ENCODE data around the gene RALB. TPM values are rescaled to one million over a fixed set of nuclear protein-coding genes. Genes with fewer than 3 reads are reported as not detected.

Gene RALB
- total and polyA plus RNA-seq, 2 of the 8 experiments (the other 6 are each of a cell fraction or from before 2014, with no cell fraction given): 12.0 to 16.6 TPM

DNA sequence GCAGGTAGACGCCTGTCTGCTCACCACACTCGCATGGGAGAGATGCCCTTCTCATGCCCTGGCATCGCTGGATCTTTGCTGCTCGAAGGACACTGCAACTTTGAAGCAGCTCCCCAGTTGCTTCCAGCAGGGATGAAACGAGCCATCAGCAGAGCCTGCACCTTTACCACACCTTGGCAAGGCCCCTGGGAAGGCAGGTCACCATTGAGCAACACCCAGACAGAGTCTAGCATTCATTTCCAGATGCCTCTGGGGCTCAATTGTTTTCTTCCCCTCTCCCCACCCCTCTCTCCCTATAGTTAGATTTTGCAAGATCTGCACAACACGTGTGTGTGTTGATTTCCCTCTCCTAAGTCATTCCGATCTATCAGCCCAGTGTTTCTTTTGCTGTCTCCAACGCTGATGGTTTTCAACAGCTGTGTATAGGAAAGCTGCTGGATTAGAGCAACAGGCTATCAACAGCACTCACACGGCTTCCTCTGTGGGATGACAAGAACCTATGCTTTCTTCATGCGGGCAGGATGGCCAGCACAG is 67.7 kb downstream of the RALB start:
- Histone ChIP-seq H3K18ac (ENCODE audit: extremely low read depth, low read length) (no peak overlapping the region), H3K27ac (ENCODE audit: low read depth, low read length) (no peak overlapping the region), H2BK120ac (replicated peaks; ENCODE audit: low read depth, low read length) (no peak overlapping the region), H2AFZ (ENCODE audit: low read length) (no peak overlapping the region), H4K8ac (ENCODE audit: extremely low read depth, insufficient read depth, low read length) (no peak overlapping the region), H2AK5ac (ENCODE audit: low read depth, low read length) (no peak overlapping the region), H2BK15ac (ENCODE audit: low read length) (no peak overlapping the region), H3K9ac (replicated peaks in 1 of 4; ENCODE audit: extremely low read depth in 1 of 4, low read depth in 3 of 4, low read length in 3 of 4) (no peak overlapping the region), H3K36me3 (ENCODE audit: control insufficient read depth in 2 of 4, insufficient read depth in 4 of 4, low read length in 3 of 4) (no peaks in the 10 kb centered on the region), H3K27me3 (replicated peaks in 1 of 4; ENCODE audit: control insufficient read depth in 3 of 4, extremely low read depth in 1 of 4, insufficient read depth in 3 of 4, low read length in 3 of 4) (peaks cover 0 to 9% (median 4%) of the 10 kb centered on the region in 4 experiments; a peak in 4 of 7 replicates), H2BK12ac (ENCODE audit: low read depth, low read length) (no peak overlapping the region), H2BK20ac (ENCODE audit: low read length) (no peak overlapping the region), H3K23me2 (ENCODE audit: low read depth, low read length) (no peaks in the 10 kb centered on the region; the same call in 1 of the 2 replicates), H2BK5ac (ENCODE audit: low read depth, low read length) (no peak overlapping the region), H3K79me2 (ENCODE audit: control insufficient read depth in 1 of 2, insufficient read depth in 2 of 2, low read length in 2 of 2) (no peaks in the 10 kb centered on the region), H3K4ac (replicated peaks; ENCODE audit: insufficient read length, low read depth, low read length) (no peak overlapping the region), H3K4me1 (replicated peaks in 1 of 4; ENCODE audit: control insufficient read depth in 3 of 4, insufficient read depth in 4 of 4, low read length in 3 of 4) (no peaks in the 10 kb centered on the region; a peak in 1 of 7 replicates), H4K5ac (ENCODE audit: insufficient read length, low read depth, low read length) (no peak overlapping the region), H4K91ac (replicated peaks; ENCODE audit: insufficient read length, low read length) (no peak overlapping the region), H3K4me2 (ENCODE audit: insufficient read depth in 1 of 2, low read depth in 2 of 2, low read length in 2 of 2) (no peak overlapping the region), H4K20me1 (replicated peaks in 1 of 2; ENCODE audit: control insufficient read depth in 1 of 2, insufficient read depth in 2 of 2, low read length in 2 of 2) (peaks cover 0 to under 1% of the 10 kb centered on the region in 2 experiments), H3K23ac (ENCODE audit: insufficient read length) (no peak overlapping the region), H3K79me1 (ENCODE audit: low read depth, low read length) (no peaks in the 10 kb centered on the region), H3K4me3 (ENCODE audit: extremely low read depth in 1 of 4, insufficient read depth in 2 of 4, low read depth in 3 of 4, low read length in 4 of 4) (no peak overlapping the region), H3K56ac (replicated peaks; ENCODE audit: insufficient read length, low read depth, low read length) (no peak overlapping the region), H3K9me3 (ENCODE audit: insufficient read depth in 2 of 2, low read depth in 1 of 2, low read length in 1 of 2) (no peaks in the 10 kb centered on the region), H3K14ac (ENCODE audit: insufficient read length) (no peak overlapping the region)
- POLR2A ChIA-PET (ENCODE audit: partially characterized antibody): no interaction called here
- CTCF ChIA-PET (ENCODE audit: partially characterized antibody): interaction anchor here (0.6 to 2.2 kb wide), 8 partner anchors 17 to 1520 kb away, joined by 3 to 4 read pairs (median 3); no protein-coding TSS in a partner anchor
- DNase-seq (ENCODE audit: low read depth in 1 of 2, low spot score in 2 of 2) (no peak), FAIRE-seq (no peak)
- TF ChIP-seq SP1 (IDR thresholded peaks at IDR 0.05; ENCODE audit: low read depth, low read length) (no peak), ATF3 (IDR thresholded peaks at IDR 0.05; ENCODE audit: insufficient read depth, low read depth, low read length) (no peak)
- WGBS, 2 experiments (ENCODE audit: extremely low coverage in 1 of 2, insufficient coverage in 1 of 2, insufficient read length in 1 of 2, insufficient replicate concordance in 2 of 2, low coverage in 1 of 2, low lambda C conversion rate in 2 of 2, missing lambda C conversion rate in 1 of 2): 89% methylated on average over 10 of the region's 10 CpGs; no CpG with 5 or more reads in 1 of the 2 experiments
